ENCODE measurements around the gene NEIL1. TPM values are rescaled to one million over a fixed set of nuclear protein-coding genes. Genes with fewer than 3 reads are reported as not detected.

The NEIL1 gene
- polyA plus RNA-seq, 1 experiment = 4.7 TPM

DNA sequence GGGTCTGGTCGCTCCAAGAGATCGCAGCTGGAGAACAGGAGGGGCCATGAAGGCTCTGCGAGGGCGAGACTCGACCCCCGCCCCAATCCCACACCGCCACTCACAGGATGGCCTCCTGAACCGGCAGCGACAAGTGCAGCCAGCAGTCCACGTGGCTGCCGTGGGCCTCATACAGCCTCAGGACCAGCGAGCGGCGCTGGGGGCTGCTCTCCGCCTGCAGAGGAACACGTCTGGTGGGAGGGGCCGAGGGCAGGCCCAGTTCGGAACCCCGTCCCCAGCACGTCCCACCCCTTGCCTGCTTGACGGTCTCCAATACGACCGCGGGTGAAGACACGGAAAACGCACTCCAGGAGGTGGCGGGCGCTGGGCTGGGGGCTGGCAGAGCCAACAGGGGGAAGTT, 9.2 kb downstream of the NEIL1 start:
- H3K36me3 ChIP-seq (ENCODE audit: control insufficient read depth, insufficient read depth, low read length) = peaks cover 37% of the 10 kb centered on the region
- no peak overlapping the region for H3K4me3 ChIP-seq (ENCODE audit: low read depth, low read length)
- DNase-seq (ENCODE audit: low read depth) = no peak
- TF ChIP-seq, protein P1, sequence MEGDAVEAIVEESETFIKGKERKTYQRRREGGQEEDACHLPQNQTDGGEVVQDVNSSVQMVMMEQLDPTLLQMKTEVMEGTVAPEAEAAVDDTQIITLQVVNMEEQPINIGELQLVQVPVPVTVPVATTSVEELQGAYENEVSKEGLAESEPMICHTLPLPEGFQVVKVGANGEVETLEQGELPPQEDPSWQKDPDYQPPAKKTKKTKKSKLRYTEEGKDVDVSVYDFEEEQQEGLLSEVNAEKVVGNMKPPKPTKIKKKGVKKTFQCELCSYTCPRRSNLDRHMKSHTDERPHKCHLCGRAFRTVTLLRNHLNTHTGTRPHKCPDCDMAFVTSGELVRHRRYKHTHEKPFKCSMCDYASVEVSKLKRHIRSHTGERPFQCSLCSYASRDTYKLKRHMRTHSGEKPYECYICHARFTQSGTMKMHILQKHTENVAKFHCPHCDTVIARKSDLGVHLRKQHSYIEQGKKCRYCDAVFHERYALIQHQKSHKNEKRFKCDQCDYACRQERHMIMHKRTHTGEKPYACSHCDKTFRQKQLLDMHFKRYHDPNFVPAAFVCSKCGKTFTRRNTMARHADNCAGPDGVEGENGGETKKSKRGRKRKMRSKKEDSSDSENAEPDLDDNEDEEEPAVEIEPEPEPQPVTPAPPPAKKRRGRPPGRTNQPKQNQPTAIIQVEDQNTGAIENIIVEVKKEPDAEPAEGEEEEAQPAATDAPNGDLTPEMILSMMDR (IDR thresholded peaks at IDR 0.05; ENCODE audit: insufficient read depth, low read depth, low read length) = no peak
- ChIA-PET CTCF (no interaction called here), POLR2A (no interaction called here)
- H3K27me3 ChIP-seq (ENCODE audit: control insufficient read depth, insufficient read depth, low read length) = no peaks in the 10 kb centered on the region

DNA sequence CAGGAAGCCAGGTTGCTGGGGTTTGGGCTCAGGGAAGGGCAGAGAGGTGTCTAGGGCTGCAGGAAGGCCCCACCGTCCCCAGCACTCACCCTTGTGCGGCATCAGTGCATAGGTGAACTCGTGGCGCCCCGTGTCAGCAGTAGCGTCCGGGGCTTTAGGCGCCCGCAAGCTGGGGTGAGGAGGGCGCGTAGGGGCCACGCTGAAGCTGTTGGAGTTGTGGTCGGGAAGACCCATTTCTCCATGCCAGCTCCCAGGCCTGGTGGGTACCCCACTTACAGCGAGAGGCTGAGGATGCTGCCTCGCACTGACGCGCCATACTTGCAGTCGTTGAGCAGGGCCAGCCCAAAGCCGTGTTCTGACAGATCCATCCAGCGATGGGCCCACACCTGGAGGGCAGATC, 9.7 kb downstream of the NEIL1 start:
- Histone ChIP-seq H3K27me3 (ENCODE audit: control insufficient read depth, insufficient read depth, low read length) (no peaks in the 10 kb centered on the region), H3K4me3 (ENCODE audit: low read depth, low read length) (no peak overlapping the region), H3K36me3 (ENCODE audit: control insufficient read depth, insufficient read depth, low read length) (peaks cover 42% of the 10 kb centered on the region)
- ChIA-PET POLR2A (no interaction called here), CTCF (interaction anchor here (0.6 to 1.4 kb wide), 2 partner anchors 11 to 269 kb away, joined by 3 to 6 read pairs; partner anchors contain the start of gene SNUPN)
- DNase-seq (ENCODE audit: low read depth) = no peak
- TF ChIP-seq, protein P1 (IDR thresholded peaks at IDR 0.05; ENCODE audit: insufficient read depth, low read depth, low read length) = no peak

DNA sequence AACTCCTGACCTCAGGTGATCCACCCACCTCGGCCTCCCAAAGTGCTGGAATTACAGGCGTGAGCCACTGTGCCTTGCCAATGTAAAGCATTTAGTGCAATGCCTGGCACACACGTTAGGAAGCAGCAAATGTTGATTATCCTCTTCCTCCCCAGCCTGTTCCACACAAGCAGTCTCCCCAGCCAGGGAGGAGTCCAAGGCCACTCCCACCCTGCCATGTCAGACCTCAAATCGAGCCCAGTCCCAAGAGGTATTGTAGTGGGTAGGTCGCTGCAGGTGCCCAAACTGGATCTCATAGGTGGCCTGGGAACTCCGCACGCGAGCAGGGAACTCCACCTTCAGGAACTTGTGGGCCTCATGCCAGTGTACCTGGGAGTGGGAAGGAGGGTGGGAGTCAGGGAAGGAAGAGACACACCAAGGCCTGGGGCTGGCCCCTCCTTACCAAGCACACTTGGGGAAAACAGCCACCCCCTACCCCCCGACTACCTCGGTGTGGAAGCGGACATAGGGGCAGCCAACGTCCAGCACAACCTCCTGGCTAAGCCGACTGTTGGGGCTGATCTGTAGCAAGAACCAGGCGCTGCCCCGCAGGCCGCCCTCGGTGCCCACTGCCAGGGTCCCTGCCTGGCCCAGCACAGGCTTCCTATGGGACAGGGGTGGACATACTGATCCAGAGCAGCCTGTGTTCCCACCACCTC, 11.3 kb downstream of the NEIL1 start:
- Histone ChIP-seq H3K4me3 (ENCODE audit: low read depth, low read length) (no peak overlapping the region), H3K36me3 (ENCODE audit: control insufficient read depth, insufficient read depth, low read length) (peaks cover 48% of the 10 kb centered on the region), H3K27me3 (ENCODE audit: control insufficient read depth, insufficient read depth, low read length) (no peaks in the 10 kb centered on the region)
- ChIA-PET POLR2A (no interaction called here), CTCF (no interaction called here)
- TF ChIP-seq, protein P1 (IDR thresholded peaks at IDR 0.05; ENCODE audit: insufficient read depth, low read depth, low read length) = no peak
- DNase-seq (ENCODE audit: low read depth) = no peak

DNA sequence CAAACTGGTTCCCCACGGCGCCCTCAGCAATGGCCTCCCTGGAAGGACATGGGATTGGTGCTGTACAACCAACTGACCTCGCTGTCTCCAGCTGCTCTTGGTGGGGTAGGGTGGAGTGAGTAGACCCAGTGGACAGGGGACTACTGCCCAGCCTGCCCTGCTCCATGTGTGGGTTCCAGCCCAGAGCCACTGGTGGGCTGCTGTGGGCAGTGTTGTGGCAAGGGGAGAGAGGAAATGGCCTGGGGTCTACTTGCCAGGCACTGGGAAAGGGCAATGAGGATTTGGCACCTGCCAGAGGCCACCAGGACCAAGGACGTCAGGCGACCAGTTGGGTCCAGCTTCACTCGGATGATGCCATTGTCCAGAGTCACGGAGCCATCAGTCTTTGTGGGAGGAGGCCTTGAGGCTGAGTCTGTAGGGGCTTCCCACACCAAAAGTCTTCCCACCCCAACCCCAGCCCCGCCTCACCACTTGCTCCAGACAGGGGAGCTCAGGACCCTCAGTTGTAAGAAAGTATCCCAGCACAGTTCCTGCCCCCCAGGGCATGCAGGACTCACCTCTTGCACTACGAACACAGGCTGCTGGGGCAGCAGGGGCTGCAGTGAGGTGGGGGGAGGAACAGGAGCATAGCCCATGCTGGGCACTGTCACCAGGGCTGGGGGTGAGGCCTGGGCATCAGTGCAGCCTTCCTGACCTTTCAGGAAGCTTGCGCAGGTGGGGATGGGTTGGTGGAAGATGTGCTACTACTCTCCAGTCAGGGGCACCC, 12.1 kb downstream of the NEIL1 start:
- DNase-seq (ENCODE audit: low read depth) = no peak
- Histone ChIP-seq H3K27me3 (ENCODE audit: control insufficient read depth, insufficient read depth, low read length) (no peaks in the 10 kb centered on the region), H3K4me3 (ENCODE audit: low read depth, low read length) (no peak overlapping the region), H3K36me3 (ENCODE audit: control insufficient read depth, insufficient read depth, low read length) (peaks cover 48% of the 10 kb centered on the region)
- ChIA-PET POLR2A (no interaction called here), CTCF (interaction anchor here (0.6 kb wide), 1 partner anchor 988 kb away, joined by 3 read pairs; no protein-coding TSS in a partner anchor)
- TF ChIP-seq, protein P1 (IDR thresholded peaks at IDR 0.05; ENCODE audit: insufficient read depth, low read depth, low read length) = no peak

DNA sequence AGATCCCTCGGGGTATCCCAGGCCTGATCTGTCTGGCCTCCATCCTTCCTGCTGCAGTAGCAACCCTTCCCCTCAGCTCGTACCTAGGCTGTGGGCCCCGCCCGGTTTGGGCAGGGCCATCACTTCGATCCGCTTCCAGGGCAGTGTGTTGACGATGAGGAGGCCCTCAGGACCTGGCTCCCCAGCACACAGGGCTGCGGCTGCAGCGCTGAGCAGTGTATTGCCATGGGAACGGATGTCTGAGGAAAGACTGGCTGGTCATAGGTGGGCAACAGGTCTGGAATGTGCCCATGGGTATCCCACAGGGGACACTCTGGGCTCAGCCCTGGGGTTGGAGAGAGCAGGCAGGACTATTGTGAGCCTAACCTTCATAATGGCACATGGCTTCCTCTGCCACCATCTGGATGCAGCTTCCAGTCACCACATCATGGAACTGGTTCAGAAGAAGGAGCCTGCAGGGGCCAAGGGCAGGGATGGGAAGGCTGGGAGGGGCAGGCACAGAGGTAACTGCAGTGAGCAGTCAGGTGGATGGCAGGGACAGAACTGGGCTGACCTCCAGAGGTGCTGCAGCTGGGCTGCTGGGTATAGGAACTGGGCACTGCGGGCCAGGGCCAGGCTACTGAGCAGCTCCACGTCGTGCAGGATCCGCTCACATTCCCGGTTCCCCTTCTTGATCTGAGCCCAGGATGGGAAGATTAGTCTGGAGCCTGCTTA, 12.9 kb downstream of the NEIL1 start:
- ChIA-PET CTCF (no interaction called here), POLR2A (no interaction called here)
- H3K4me3 ChIP-seq (ENCODE audit: low read depth, low read length) = no peak overlapping the region
- TF ChIP-seq, protein P1 (IDR thresholded peaks at IDR 0.05; ENCODE audit: insufficient read depth, low read depth, low read length) = no peak
- no peak for DNase-seq (ENCODE audit: low read depth)
- no peaks in the 10 kb centered on the region for H3K27me3 ChIP-seq (ENCODE audit: control insufficient read depth, insufficient read depth, low read length)
- peaks cover 51% of the 10 kb centered on the region for H3K36me3 ChIP-seq (ENCODE audit: control insufficient read depth, insufficient read depth, low read length)

All from BJ (cell line).